GM18951 (cell line): ENCODE data around the gene DEF6.

Source experiments
- POLR2A ChIP-seq: IDR thresholded peaks from 4 replicates; pipeline ENCODE4 v1.6.1; 2011; ENCODE audit warnings: mild to moderate bottlenecking; ENCODE audit not compliant: insufficient read length, insufficient read depth; ENCODE audit errors: extremely low read depth
- in situ Hi-C: fragments of 300-500 bp; cut with MboI; formaldehyde crosslinking; loops from one replicate; pipeline ENCODE4 v1.12.0; 2022; ENCODE audit warnings: low sequenced_read_pairs, mixed read lengths, inconsistent platforms; ENCODE audit not compliant: unreplicated experiment

The DEF6 gene

DNA sequence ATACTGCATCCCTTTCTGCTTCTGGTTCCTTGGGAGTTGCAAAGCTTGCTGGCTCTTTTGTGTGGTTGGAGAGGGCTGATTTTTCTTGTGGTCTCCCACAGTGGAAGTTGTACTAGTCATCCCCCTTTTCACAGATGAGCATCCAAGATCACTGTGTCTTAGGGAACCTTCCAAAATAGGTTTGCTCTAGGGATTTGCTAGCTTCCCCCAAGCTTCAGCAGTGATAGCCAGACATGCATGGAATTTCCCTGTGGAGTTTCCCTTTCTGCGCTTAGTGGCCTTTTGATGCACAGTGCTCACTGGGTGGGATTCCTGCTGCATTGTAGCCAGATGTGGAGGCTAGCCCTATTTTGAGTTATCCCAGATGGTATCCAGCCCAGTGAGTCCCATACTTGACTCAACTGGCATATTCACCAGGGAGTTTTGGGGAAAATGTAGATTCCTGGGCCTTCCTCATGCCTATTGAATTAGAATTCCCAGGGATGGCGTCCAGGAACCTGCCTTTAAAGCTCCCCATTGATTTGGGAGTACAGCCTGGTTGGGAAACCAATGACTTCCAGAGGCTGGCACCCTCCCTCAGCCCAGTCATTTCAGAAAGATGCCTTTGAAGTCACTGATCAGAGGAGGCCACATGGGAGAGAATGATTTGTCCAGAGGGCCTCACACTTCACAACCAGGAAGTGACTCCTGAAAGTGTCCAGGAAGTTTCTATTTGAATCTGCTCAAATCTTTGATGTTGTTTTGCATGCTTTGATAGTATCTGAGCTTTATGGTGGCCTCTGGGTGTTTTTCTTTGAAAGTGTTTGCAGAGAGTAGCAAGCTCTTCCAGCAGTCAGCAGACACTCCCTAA, 70.6 kb downstream of the DEF6 start:
- in situ Hi-C loops = no loop called here
- no peak for TF ChIP-seq POLR2A

DNA sequence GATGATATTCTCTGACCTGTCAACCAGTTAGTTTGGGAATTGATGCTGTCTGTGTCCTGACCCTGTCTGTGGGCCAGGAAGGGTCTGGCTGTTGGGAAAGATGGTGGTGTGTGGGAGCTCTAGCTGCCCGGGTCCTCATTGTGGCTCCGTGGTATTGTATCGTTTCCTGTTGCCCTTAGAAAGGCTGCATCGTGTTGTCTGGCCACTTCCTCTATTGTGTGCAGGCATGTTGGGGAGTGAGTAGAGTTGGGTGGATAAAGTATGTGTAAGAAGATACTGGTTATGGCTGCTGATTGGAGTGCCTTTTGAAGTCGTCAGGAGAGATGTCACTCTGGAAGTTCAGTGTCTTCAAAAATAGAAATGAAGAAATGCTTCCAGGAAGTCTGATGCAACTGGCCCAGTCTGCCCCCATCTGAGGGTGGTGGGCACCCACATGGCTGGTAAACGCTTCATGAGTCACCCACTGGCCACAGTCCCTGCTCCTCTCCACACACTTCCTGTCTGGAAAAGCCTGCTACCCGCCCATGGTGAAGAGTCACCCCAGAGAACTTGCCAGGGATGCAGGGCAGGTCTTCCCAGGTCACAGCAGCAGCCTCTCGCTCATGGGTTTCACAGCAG, 72.6 kb downstream of the DEF6 start:
- in situ Hi-C loops = no loop called here
- TF ChIP-seq POLR2A = no peak

DNA sequence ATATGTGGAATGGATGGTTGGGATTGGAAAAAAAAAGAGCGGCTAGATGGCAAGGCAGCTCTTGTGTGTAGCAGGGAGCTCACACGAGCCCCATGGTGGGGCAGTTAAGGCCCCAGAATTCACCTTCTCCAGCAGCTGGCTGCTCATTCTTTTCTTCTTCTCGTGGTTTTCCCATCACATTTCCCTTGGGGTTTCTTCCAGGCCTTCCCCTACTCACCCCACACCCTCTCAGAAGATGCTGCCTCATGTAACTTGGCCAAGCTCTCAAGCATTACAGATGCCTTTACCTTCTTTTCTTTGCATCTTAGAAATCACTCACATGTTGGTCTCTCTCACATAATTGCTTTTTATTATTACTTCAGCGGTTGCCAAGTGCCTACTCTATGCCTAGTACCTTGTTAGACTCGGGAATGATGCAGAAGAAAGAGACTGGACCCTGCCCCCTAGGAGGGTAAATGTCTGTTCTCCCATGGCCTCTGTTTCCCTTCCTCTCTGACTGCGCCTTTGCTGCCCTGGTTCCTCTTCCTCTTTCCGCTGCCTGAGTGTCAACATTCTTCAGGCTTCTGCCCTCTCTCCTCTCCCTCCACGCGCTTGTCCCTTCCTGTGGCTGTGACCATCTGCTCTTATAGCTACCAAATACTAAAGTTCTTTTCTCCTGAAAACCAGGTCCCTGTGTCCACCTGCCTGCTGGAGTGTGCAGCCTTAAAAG, 73.3 kb downstream of the DEF6 start:
- in situ Hi-C loops = no loop called here
- no peak for TF ChIP-seq POLR2A
